SK-N-MC (cell line): ENCODE results near the gene FAM241A.

Experiments
- EZH2 ChIP-seq: fragments of 200-600 bp; sonication (generic); IDR thresholded peaks from one replicate; pipeline ENCODE4 v1.6.1; 2017; ENCODE audit warnings: antibody characterized with exemption
- FOXP2 ChIP-seq: optimal IDR thresholded peaks from 2 replicates; pipeline ENCODE3; 2011; ENCODE audit warnings: mild to moderate bottlenecking, moderate library complexity; ENCODE audit not compliant: insufficient read depth; ENCODE audit errors: extremely low read length, control extremely low read depth
- POLR2AphosphoS5 ChIP-seq: IDR thresholded peaks from 2 replicates; pipeline ENCODE4 v1.6.1; 2012; ENCODE audit warnings: mild to moderate bottlenecking, low read depth, low read length, borderline replicate concordance

DNA sequence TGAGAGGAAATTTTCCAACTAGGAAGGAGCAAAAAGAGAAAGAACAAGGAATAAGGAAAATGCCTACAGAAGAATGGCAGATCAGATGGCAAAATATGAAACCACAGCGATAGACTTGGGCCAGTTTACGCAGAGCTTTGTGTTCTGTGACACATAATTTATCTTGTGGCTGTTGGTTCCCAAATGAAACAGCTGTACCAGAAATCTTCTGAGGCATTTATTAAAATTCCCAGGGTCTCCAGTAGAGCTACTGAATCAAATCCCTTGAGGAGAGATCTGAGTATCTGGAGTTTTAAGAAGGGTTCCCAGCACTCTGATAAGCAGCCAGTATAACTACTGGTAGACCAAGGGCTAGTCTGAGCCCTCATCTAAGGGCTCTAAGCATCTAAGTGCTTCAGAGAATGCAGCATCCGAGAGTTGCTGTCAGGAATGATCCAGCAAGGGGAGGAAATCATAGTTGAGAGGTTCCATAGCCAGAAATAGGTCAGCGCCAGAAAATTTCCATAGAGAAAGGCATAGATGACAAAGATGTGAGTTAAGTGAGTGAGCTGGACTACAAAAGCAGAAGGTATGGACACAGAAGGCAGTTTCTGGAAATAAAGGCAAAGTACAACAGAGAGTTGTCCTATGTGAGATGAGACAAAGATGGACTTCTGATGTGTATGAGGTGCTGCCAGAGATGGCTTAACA is 46.3 kb upstream of the FAM241A start:
- TF ChIP-seq POLR2AphosphoS5 (no peak), EZH2 (no peak), FOXP2 (no peak)
